K562 (cell line): ENCODE data around the gene SH3TC1. TPM values are rescaled to one million over a fixed set of nuclear protein-coding genes. Genes with fewer than 3 reads are reported as not detected.

Source experiments
- CEBPG ChIP-seq, 3 experiments: fragments of 200-800 bp in 1 of 3; sonication (Bioruptor generic) in 1 of 3; sonication (generic) in 1 of 3; formaldehyde crosslinking in 1 of 3; IDR thresholded peaks in 2 of 3; conservative IDR thresholded peaks in 1 of 3; 2 replicates each; pipeline versions ENCODE4 v1.6.1 to v1.8.0; 2016 to 2022; ENCODE audit warnings: missing compliant biosample characterization in 2 of 3, missing genetic modification characterization in 2 of 3, mild to moderate bottlenecking in 1 of 3, missing genetic modification reagents in 1 of 3
- ELF1 ChIP-seq: fragments of 200-800 bp; sonication (Bioruptor generic); IDR thresholded peaks from 2 replicates; pipeline ENCODE4 v1.6.1; 2016; ENCODE audit warnings: missing genetic modification characterization, missing compliant biosample characterization
- GTF2F1 ChIP-seq: IDR thresholded peaks from 2 replicates; pipeline ENCODE4 v1.6.1; 2011; ENCODE audit warnings: low read depth, low read length, improper control_type of control experiment
- HNRNPK ChIP-seq: fragments of 200-400 bp; formaldehyde crosslinking; IDR thresholded peaks from one replicate; pipeline ENCODE4 v1.6.1; 2018; ENCODE audit warnings: mild to moderate bottlenecking, low read depth, low read length; ENCODE audit not compliant: poor library complexity, severe bottlenecking
- IRF2 ChIP-seq: sonication (generic); formaldehyde crosslinking; IDR thresholded peaks from 2 replicates; pipeline ENCODE4 v1.8.1; 2022; ENCODE audit warnings: mild to moderate bottlenecking, missing genetic modification reagents
- MAZ ChIP-seq, 2 experiments: fragments of 450-650 bp in 1 of 2; sonication (generic) in 1 of 2; formaldehyde crosslinking; IDR thresholded peaks in 1 of 2; conservative IDR thresholded peaks in 1 of 2; 2 replicates each; pipeline versions ENCODE4 v1.4.0 to v1.5.0; 2020; ENCODE audit warnings: mild to moderate bottlenecking in 1 of 2, missing genetic modification reagents in 1 of 2
- MCM3 ChIP-seq: fragments of 450-650 bp; IDR thresholded peaks from 2 replicates; pipeline ENCODE4 v1.6.1; 2016
- PTBP1 ChIP-seq: fragments of 200-400 bp; formaldehyde crosslinking; IDR thresholded peaks from 2 replicates; pipeline ENCODE4 v1.6.1; 2017; ENCODE audit warnings: low read depth, low read length
- RBM22 ChIP-seq: fragments of 200-400 bp; formaldehyde crosslinking; IDR thresholded peaks from 2 replicates; pipeline ENCODE4 v1.6.1; 2018; ENCODE audit warnings: low read length, low read depth; ENCODE audit not compliant: poor library complexity, severe bottlenecking
- SMARCA4 ChIP-seq: fragments of 450-650 bp; IDR thresholded peaks from 2 replicates; pipeline ENCODE4 v1.6.1; 2016
- SMARCB1 ChIP-seq: IDR thresholded peaks from 2 replicates; pipeline ENCODE4 v1.6.1; 2011; ENCODE audit warnings: improper control_type of control experiment, low read depth; ENCODE audit not compliant: insufficient read length
- TCF7 ChIP-seq: sonication (generic); IDR thresholded peaks from 2 replicates; pipeline ENCODE4 v1.6.1; 2016; ENCODE audit warnings: antibody characterized with exemption, borderline replicate concordance
- ZEB2 ChIP-seq: fragments of 450-650 bp; IDR thresholded peaks from 2 replicates; pipeline ENCODE4 v1.6.1; 2016
- ZNF41 ChIP-seq: fragments of 250-450 bp; sonication (Bioruptor Pico); conservative IDR thresholded peaks from 2 replicates; pipeline ENCODE4 v1.4.0; 2020; ENCODE audit warnings: mild to moderate bottlenecking
- polyA plus RNA-seq, 8 experiments: library from polyadenylated mRNA; depleted of rRNA in 4 of 8; stranded (reverse) in 5 of 8; unstranded in 3 of 8; fragments of >200 nt; fragmentation: Nextera tagmentation in 2 of 8; fragmentation: Illumina TruSeq in 1 of 8; extraction: Ambion mirVana in 2 of 8; extraction: Trizol in 1 of 8; gene quantifications; 2 replicates each; pipeline versions ENCODE4 v1.2.1 to v1.2.3, GENCODE V29; 2011 to 2014; ENCODE audit warnings: inconsistent platforms in 1 of 8, missing spikeins in 1 of 8
- total RNA-seq, 7 experiments: library from RNA; depleted of rRNA in 6 of 7; stranded (reverse); fragments of >200 nt in 6 of 7; fragmentation: Illumina TruSeq in 2 of 7; extraction: Trizol in 2 of 7; gene quantifications; 2 replicates each; pipeline versions ENCODE4 v1.2.1 to v1.2.3, GENCODE V29; 2011 to 2021; ENCODE audit warnings: low replicate concordance in 1 of 7
- TF ChIP-seq, protein P1 (sequence below): fragments of 200-800 bp; sonication (Bioruptor generic); IDR thresholded peaks from 2 replicates; pipeline ENCODE4 v1.6.1; 2016; ENCODE audit warnings: missing genetic modification characterization, missing compliant biosample characterization
- TF ChIP-seq, protein P2 (sequence below), 3 experiments: fragments of 200-800 bp in 1 of 3; sonication (Bioruptor generic) in 1 of 3; sonication (generic) in 1 of 3; formaldehyde crosslinking in 1 of 3; IDR thresholded peaks; 2 replicates each; pipeline versions ENCODE4 v1.6.1 to v1.8.0; 2016 to 2022; ENCODE audit warnings: mild to moderate bottlenecking in 2 of 3, missing compliant biosample characterization in 2 of 3, missing genetic modification characterization in 2 of 3, missing genetic modification reagents in 1 of 3
- TF ChIP-seq, protein P3 (sequence below): fragments of 450-650 bp; IDR thresholded peaks from 2 replicates; pipeline ENCODE4 v1.6.1; 2017; ENCODE audit warnings: antibody characterized with exemption

SH3TC1 gene
- total and polyA plus RNA-seq, 9 of the 15 experiments (the other 6 are each of a cell fraction or from before 2014, with no cell fraction given): 0.04 to 2.1 (median 0.48) TPM; not detected in 1

DNA sequence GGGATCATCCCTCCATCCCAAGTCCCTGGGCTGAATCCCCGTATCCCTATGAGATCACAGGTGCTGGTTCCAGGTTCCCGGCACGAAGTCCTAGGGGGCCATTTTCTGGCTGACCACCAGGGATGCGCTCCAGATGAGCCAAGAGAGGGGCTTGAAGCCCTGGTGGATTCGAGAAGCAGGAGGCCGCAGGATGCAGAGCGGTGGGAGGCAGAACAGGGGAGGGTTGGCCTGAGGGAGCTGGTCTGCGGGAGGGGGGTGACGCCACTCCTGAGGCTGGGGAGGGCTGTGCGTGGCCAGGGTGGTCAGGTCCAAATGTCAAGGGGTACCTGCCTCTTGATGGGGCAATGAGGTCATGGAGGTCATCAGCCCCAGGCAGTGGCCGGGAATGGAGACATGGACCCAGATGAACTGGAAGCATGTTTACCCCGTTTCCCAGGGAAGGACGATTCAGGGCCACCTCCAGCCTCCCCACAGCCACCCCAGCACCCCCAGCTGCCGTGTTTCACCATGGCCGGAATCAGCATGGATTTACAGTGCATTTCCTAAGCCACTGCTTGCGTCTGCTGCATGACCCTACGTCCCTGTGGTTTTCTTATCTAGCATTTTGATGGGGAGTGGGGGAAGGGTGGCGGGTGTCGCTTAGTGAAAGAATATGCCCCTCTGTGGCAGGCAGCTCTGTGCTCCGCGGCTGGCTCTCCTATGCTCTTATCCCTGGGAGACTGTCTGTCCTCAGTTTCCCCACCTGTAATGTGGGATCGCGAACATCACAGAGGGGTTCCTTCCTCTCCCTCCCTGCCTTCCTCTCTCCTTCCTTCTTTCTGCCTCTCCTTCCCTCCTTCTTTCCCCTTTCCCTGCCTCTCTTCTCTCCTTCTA, 53.4 kb downstream of the SH3TC1 start (continued):
- TF ChIP-seq, protein P1, sequence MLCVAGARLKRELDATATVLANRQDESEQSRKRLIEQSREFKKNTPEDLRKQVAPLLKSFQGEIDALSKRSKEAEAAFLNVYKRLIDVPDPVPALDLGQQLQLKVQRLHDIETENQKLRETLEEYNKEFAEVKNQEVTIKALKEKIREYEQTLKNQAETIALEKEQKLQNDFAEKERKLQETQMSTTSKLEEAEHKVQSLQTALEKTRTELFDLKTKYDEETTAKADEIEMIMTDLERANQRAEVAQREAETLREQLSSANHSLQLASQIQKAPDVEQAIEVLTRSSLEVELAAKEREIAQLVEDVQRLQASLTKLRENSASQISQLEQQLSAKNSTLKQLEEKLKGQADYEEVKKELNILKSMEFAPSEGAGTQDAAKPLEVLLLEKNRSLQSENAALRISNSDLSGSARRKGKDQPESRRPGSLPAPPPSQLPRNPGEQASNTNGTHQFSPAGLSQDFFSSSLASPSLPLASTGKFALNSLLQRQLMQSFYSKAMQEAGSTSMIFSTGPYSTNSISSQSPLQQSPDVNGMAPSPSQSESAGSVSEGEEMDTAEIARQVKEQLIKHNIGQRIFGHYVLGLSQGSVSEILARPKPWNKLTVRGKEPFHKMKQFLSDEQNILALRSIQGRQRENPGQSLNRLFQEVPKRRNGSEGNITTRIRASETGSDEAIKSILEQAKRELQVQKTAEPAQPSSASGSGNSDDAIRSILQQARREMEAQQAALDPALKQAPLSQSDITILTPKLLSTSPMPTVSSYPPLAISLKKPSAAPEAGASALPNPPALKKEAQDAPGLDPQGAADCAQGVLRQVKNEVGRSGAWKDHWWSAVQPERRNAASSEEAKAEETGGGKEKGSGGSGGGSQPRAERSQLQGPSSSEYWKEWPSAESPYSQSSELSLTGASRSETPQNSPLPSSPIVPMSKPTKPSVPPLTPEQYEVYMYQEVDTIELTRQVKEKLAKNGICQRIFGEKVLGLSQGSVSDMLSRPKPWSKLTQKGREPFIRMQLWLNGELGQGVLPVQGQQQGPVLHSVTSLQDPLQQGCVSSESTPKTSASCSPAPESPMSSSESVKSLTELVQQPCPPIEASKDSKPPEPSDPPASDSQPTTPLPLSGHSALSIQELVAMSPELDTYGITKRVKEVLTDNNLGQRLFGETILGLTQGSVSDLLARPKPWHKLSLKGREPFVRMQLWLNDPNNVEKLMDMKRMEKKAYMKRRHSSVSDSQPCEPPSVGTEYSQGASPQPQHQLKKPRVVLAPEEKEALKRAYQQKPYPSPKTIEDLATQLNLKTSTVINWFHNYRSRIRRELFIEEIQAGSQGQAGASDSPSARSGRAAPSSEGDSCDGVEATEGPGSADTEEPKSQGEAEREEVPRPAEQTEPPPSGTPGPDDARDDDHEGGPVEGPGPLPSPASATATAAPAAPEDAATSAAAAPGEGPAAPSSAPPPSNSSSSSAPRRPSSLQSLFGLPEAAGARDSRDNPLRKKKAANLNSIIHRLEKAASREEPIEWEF (CRISPR knock-in tag): no peak
- TF ChIP-seq PTBP1 (no peak), MCM3 (no peak), RBM22 (no peak), MAZ (CRISPR knock-in tag; conservative IDR thresholded peaks at IDR 0.05 in 1 of 2, IDR thresholded peaks at IDR 0.05 in 1 of 2) (peak; percentile 56 to 73; a peak in 3 of 4 replicates), GTF2F1 (no peak), CEBPG (CRISPR knock-in tag; IDR thresholded peaks at IDR 0.05) (peak; percentile 86), CEBPG (tag; conservative IDR thresholded peaks at IDR 0.05 in 1 of 2, IDR thresholded peaks at IDR 0.05 in 1 of 2) (peak; percentile 59 to 81), TCF7 (0 out of 2 replicates have a peak, but pooled peaks have one; percentile 52), ZEB2 (peak; percentile 50; the same call in 1 of the 2 replicates), HNRNPK (no peak), ZNF41 (CRISPR knock-in tag) (no peak), ELF1 (no peak), SMARCA4 (peak; percentile 80; the same call in 1 of the 2 replicates), IRF2 (CRISPR knock-in tag) (no peak), SMARCB1 (no peak)
- TF ChIP-seq, protein P2, sequence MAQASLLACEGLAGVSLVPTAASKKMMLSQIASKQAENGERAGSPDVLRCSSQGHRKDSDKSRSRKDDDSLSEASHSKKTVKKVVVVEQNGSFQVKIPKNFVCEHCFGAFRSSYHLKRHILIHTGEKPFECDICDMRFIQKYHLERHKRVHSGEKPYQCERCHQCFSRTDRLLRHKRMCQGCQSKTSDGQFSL (CRISPR knock-in tag; IDR thresholded peaks at IDR 0.05): no peak; the same call in 1 of the 2 replicates
- TF ChIP-seq, protein P2 (tag; IDR thresholded peaks at IDR 0.05): no peak
- TF ChIP-seq, protein P3, sequence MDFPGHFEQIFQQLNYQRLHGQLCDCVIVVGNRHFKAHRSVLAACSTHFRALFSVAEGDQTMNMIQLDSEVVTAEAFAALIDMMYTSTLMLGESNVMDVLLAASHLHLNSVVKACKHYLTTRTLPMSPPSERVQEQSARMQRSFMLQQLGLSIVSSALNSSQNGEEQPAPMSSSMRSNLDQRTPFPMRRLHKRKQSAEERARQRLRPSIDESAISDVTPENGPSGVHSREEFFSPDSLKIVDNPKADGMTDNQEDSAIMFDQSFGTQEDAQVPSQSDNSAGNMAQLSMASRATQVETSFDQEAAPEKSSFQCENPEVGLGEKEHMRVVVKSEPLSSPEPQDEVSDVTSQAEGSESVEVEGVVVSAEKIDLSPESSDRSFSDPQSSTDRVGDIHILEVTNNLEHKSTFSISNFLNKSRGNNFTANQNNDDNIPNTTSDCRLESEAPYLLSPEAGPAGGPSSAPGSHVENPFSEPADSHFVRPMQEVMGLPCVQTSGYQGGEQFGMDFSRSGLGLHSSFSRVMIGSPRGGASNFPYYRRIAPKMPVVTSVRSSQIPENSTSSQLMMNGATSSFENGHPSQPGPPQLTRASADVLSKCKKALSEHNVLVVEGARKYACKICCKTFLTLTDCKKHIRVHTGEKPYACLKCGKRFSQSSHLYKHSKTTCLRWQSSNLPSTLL: no peak
